Tibial nerve (tissue), 4 donors: ENCODE measurements around the gene MGAT3. TPM values are rescaled to one million over a fixed set of nuclear protein-coding genes. Genes with fewer than 3 reads are reported as not detected.

Experiments
- DNase-seq, 2 donors: peaks; one replicate each; pipeline ENCODE4 v3.0.0-alpha.2; 2019; ENCODE audit warnings: low spot score in 2 of 2
- H3K27ac ChIP-seq, 4 donors: fragments of 200-600 bp; sonication (generic) in 3 of 4; one replicate each; pipeline ENCODE4 v1.5.1; 2017 to 2019; ENCODE audit warnings: mild to moderate bottlenecking in 1 of 4
- H3K27me3 ChIP-seq, 2 donors: fragments of 200-600 bp; sonication (generic) in 1 of 2; one replicate each; pipeline versions ENCODE4 v1.5.1 to v1.6.0; 2017 to 2019
- H3K36me3 ChIP-seq, 3 donors: fragments of 200-600 bp; sonication (generic); one replicate each; pipeline ENCODE4 v1.5.1; 2018 to 2019
- H3K4me1 ChIP-seq, 4 donors: fragments of 200-600 bp; sonication (generic) in 3 of 4; one replicate each; pipeline ENCODE4 v1.5.1; 2017 to 2019
- H3K4me3 ChIP-seq, 4 donors: fragments of 200-600 bp; sonication (generic) in 3 of 4; one replicate each; pipeline ENCODE4 v1.5.1; 2017 to 2019; ENCODE audit warnings: mild to moderate bottlenecking in 1 of 4, moderate library complexity in 1 of 4
- H3K9me3 ChIP-seq, 4 donors: fragments of 200-600 bp; sonication (generic) in 3 of 4; one replicate each; pipeline ENCODE4 v1.5.1; 2017 to 2019
- EP300 ChIP-seq, 2 donors: sonication (generic); formaldehyde crosslinking; IDR thresholded peaks; one replicate each; pipeline ENCODE4 v1.6.1; 2017; ENCODE audit warnings: antibody characterized with exemption in 2 of 2, mild to moderate bottlenecking in 1 of 2
- POLR2A ChIP-seq, 2 donors: fragments of 450-650 bp; IDR thresholded peaks; one replicate each; pipeline ENCODE4 v1.6.1; 2017; ENCODE audit warnings: antibody characterized with exemption in 2 of 2, mild to moderate bottlenecking in 2 of 2, moderate library complexity in 2 of 2
- WGBS, 2 donors: methylation state at CpG; one replicate each; pipeline ENCODE4 v1.1.5; 2018; 5-methylcytosine and 5-hydroxymethylcytosine counted together
- total RNA-seq, 4 donors: library from RNA; depleted of rRNA; stranded (reverse); fragments of >200 nt; gene quantifications; one replicate each; pipeline ENCODE4 v1.1.0, GENCODE V29; 2016
- TF ChIP-seq, protein P1 (sequence below), 5 experiments: fragments of 200-600 bp in 3 of 5; fragments of 450-650 bp in 2 of 5; sonication (generic) in 3 of 5; IDR thresholded peaks; one replicate each; pipeline ENCODE4 v1.5.1; 2016 to 2019; ENCODE audit warnings: antibody characterized with exemption in 5 of 5, mild to moderate bottlenecking in 3 of 5, moderate library complexity in 2 of 5

MGAT3 gene
- total RNA-seq, 4 donors from 2014 or later = 26.2 to 32.7 (median 32.2) TPM

DNA sequence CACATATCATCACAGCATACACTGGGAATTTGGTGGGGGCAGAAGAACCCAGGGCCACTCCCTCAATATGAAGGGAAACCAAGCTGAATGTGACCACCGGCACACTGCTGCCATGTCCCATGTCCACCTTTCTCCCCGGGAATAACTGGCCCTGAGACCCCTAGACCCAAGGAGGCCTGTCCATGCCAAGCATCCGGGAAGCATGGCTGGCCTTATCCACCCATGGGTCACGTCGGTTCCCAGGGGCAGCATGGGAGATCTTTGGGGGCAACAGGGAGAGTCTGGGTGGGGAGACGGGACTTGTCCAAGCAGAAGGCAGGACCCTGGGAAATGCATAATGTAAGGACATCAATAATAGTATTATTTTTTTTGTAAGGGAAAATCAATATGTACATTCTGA is 34.9 kb downstream of the MGAT3 start:
- H3K36me3 ChIP-seq = peaks cover 0 to 48% (median 0%) of the 10 kb centered on the region in 3 donors
- H3K4me3 ChIP-seq = no peak overlapping the region
- WGBS, 2 donors = 79 to 83% methylated on average over 4 to 6 of the region's 6 CpGs
- no peak for DNase-seq
- peaks cover 0 to 68% (median 9%) of the 10 kb centered on the region in 4 donors for H3K4me1 ChIP-seq
- no peaks in the 10 kb centered on the region for H3K27me3 ChIP-seq
- H3K9me3 ChIP-seq = no peaks in the 10 kb centered on the region
- TF ChIP-seq POLR2A (IDR thresholded peaks at IDR 0.05) (no peak), EP300 (IDR thresholded peaks at IDR 0.05) (no peak)
- TF ChIP-seq, protein P1, sequence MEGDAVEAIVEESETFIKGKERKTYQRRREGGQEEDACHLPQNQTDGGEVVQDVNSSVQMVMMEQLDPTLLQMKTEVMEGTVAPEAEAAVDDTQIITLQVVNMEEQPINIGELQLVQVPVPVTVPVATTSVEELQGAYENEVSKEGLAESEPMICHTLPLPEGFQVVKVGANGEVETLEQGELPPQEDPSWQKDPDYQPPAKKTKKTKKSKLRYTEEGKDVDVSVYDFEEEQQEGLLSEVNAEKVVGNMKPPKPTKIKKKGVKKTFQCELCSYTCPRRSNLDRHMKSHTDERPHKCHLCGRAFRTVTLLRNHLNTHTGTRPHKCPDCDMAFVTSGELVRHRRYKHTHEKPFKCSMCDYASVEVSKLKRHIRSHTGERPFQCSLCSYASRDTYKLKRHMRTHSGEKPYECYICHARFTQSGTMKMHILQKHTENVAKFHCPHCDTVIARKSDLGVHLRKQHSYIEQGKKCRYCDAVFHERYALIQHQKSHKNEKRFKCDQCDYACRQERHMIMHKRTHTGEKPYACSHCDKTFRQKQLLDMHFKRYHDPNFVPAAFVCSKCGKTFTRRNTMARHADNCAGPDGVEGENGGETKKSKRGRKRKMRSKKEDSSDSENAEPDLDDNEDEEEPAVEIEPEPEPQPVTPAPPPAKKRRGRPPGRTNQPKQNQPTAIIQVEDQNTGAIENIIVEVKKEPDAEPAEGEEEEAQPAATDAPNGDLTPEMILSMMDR (IDR thresholded peaks at IDR 0.05) = no peak
- H3K27ac ChIP-seq = no peak overlapping the region

DNA sequence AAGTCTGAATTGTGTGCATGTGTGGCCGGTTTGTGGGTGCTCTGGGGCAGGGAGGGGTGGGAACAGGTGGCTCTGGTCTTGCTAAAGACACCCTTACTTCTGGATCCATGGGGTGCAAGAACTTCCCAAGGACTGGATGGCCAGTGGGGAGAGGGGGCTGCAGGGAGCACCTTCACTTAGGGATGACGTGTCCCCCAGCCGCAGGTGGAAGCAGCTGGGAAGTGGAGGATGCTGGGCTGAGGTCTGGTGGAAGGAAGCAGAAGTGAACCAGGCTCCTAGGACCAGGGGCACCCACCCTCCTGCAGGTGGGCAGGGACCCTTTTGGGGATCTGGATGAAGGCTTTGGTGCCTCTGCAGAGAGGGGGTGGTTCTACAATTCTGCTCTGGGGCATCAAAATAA is 35.4 kb downstream of the MGAT3 start:
- DNase-seq = no peak
- H3K4me1 ChIP-seq = peaks cover 0 to 68% (median 7%) of the 10 kb centered on the region in 4 donors
- TF ChIP-seq EP300 (IDR thresholded peaks at IDR 0.05) (no peak), POLR2A (IDR thresholded peaks at IDR 0.05) (no peak)
- TF ChIP-seq, protein P1 (IDR thresholded peaks at IDR 0.05) = no peak

DNA sequence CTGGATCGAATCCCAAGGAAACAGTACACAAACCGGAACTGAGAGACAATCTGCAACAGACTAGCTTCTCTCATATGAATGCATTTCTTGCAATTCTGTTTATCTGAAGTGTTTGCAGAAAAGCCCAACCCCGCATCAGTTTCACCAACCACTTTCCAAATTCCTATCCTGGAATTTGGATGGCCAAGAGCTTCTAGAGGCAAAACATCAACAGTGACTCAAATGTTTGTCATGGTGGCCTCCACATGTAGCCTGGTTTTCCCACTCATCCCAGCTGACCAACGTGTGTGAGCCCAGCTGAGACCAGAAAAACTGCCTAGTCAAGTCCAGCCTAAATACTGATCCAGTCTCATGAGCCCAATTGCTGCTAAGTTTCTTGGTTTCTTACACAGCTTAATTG is 36.9 kb downstream of the MGAT3 start:
- Histone ChIP-seq H3K4me3 (no peak overlapping the region), H3K4me1 (peaks cover 0 to 69% (median 7%) of the 10 kb centered on the region in 4 donors), H3K27me3 (no peaks in the 10 kb centered on the region), H3K27ac (peak overlapping the region in 2 of 4 donors; percentile 2 to 8), H3K36me3 (peaks cover 0 to 29% (median 0%) of the 10 kb centered on the region in 3 donors), H3K9me3 (no peaks in the 10 kb centered on the region)
- 52 to 57% methylated on average over 4 of the region's 4 CpGs for WGBS, 2 donors
- TF ChIP-seq EP300 (IDR thresholded peaks at IDR 0.05) (no peak), POLR2A (IDR thresholded peaks at IDR 0.05) (no peak)
- TF ChIP-seq, protein P1 (IDR thresholded peaks at IDR 0.05) = no peak
- DNase-seq = no peak

More for the DNA sequence above, 35.4 kb downstream of the MGAT3 start:
- Histone ChIP-seq H3K9me3 (no peaks in the 10 kb centered on the region), H3K4me3 (no peak overlapping the region), H3K27ac (no peak overlapping the region), H3K27me3 (no peaks in the 10 kb centered on the region), H3K36me3 (peaks cover 0 to 45% (median 0%) of the 10 kb centered on the region in 3 donors)
- 62 to 85% methylated on average over 3 of the region's 3 CpGs for WGBS, 2 donors

DNA sequence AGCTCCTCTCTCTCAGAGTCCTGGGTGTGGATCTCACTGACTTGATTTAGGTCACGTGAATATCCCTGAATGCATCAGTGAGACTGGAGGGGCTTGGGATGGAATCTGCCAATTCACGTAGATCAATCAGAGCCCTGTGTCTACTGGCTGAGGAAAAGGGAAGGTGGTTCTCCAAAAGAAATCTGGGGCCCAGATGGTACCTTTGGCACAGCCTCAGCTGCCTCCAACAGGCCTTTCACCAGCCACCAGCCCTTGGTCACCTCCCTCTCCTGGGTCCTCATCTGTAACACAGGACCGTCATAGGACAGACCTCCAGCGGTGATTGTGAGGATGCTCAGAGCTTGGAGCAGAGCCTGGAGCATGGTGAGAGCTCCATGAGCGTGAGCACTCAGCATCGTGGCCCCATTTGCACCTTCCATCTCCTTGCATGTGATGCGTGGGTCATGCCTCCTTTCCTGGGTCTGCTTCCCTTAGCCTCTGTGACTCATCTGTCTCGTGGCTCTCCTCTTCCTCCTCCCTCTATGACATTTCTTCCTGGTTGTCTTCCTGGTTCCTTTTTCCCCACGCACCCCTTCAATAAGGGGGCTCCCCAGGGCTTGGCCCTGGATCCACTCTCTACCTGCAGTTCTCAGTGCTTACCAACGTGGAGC is 37.8 kb downstream of the MGAT3 start:
- Histone ChIP-seq H3K27ac (peak overlapping the region in 2 of 4 donors; percentile 8 to 78), H3K4me1 (peaks cover 0 to 63% (median 6%) of the 10 kb centered on the region in 4 donors), H3K9me3 (no peaks in the 10 kb centered on the region), H3K36me3 (peaks cover 0 to 20% (median 0%) of the 10 kb centered on the region in 3 donors), H3K4me3 (no peak overlapping the region), H3K27me3 (no peaks in the 10 kb centered on the region)
- TF ChIP-seq, protein P1 (IDR thresholded peaks at IDR 0.05) = no peak
- TF ChIP-seq POLR2A (IDR thresholded peaks at IDR 0.05) = no peak
- no peak for TF ChIP-seq EP300 (IDR thresholded peaks at IDR 0.05)
- DNase-seq = no peak
- WGBS, 2 donors = 79 to 81% methylated on average over 10 of the region's 10 CpGs

DNA sequence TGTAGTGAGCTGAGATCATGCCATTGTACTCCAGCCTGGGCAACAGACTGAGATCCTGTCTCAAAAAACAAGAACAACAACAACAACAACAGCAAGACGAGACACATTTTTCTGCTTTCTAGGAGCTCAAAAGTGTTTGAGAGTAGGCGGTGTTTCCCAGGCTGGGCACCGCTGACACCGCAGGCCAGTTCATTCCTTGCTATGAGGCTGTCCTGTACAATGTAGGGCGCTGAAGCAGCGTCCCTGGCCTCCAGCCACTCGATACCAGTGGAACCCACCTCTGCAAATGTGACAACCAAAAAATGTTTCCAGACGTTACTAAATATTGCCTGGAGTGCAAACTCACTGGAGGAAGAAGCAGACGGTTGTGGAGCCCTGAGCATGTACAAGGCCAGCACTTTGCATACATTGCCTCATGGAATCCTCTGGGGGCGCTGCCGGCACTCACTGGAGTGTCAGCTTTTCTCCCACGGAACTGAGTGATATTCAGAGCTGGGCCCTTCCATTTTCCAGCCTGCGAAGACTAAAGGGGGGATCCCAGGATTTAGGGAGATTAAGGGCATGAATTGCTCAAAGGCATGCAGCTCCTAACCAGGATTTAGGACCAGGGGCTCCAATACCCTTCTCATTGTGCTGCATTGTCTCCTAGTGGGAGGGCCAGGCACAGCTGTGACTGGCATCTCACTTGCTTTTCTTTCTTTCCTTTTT is 39.5 kb downstream of the MGAT3 start:
- Histone ChIP-seq H3K27me3 (no peaks in the 10 kb centered on the region), H3K4me3 (no peak overlapping the region), H3K36me3 (peaks cover 0 to 11% (median 0%) of the 10 kb centered on the region in 3 donors), H3K4me1 (peaks cover 0 to 60% (median 8%) of the 10 kb centered on the region in 4 donors), H3K9me3 (no peaks in the 10 kb centered on the region), H3K27ac (peak overlapping the region in 3 of 4 donors; percentile 8 to 78 (median 48))
- WGBS, 2 donors = 35 to 40% methylated on average over 13 of the region's 13 CpGs
- TF ChIP-seq, protein P1 (IDR thresholded peaks at IDR 0.05) = peak; percentile 70 to 81 (median 72)
- no peak for TF ChIP-seq POLR2A (IDR thresholded peaks at IDR 0.05)
- peak in 1 of 2 donors; percentile 12 for TF ChIP-seq EP300 (IDR thresholded peaks at IDR 0.05)
- DNase-seq = peak; percentile 37 to 44
